HG03097 (cell line): ENCODE results near the gene CBLN1.
"Not testable (repeated sequence)": the region's sequence is repeated elsewhere in the genome, so short reads cannot be mapped to it uniquely, and the experiment has no call there.

Experiments
- ATAC-seq: cut with Tn5 transposase; IDR thresholded peaks from one replicate; pipeline ENCODE4 v1.9.1; 2021; ENCODE audit not compliant: unreplicated experiment, low FRiP score

The CBLN1 gene

GRCh38 chr16:49277766-49278566 lies 3.7 kb downstream of the CBLN1 start:
- ATAC-seq: no peak

GRCh38 chr16:49277386-49277742 lies 4.3 kb downstream of the CBLN1 start:
- ATAC-seq: no peak

GRCh38 chr16:49276646-49277385 lies 4.8 kb downstream of the CBLN1 start:
- no peak for ATAC-seq

- no peak for ATAC-seq
These were observed 5.8 kb downstream of the CBLN1 start for GRCh38 chr16:49275870-49276269.

GRCh38 chr16:49275050-49275730 lies 6.4 kb downstream of the CBLN1 start:
- no peak for ATAC-seq

GRCh38 chr16:49274591-49274990 lies 7.0 kb downstream of the CBLN1 start:
- no peak for ATAC-seq

GRCh38 chr16:49273771-49274170 lies 7.9 kb downstream of the CBLN1 start:
- no peak for ATAC-seq

- no peak for ATAC-seq
These were observed 10.3 kb downstream of the CBLN1 start for GRCh38 chr16:49271363-49271762.

GRCh38 chr16:49269201-49269600 lies 12.4 kb downstream of the CBLN1 start:
- ATAC-seq: no peak

GRCh38 chr16:49268667-49269066 lies 13.0 kb downstream of the CBLN1 start:
- ATAC-seq: no peak

GRCh38 chr16:49262501-49262900 lies 19.1 kb downstream of the CBLN1 start:
- ATAC-seq: no peak

- no peak for ATAC-seq
These were observed 19.7 kb downstream of the CBLN1 start for GRCh38 chr16:49261930-49262329.

- ATAC-seq: no peak
These were observed 20.6 kb downstream of the CBLN1 start for GRCh38 chr16:49260956-49261530.

GRCh38 chr16:49260253-49260652 lies 21.4 kb downstream of the CBLN1 start:
- no peak for ATAC-seq

GRCh38 chr16:49259330-49259729 lies 22.3 kb downstream of the CBLN1 start:
- no peak for ATAC-seq

GRCh38 chr16:49250689-49251088 lies 30.9 kb downstream of the CBLN1 start:
- ATAC-seq: no peak

- no peak for ATAC-seq
These were observed 33.4 kb downstream of the CBLN1 start for GRCh38 chr16:49248227-49248626.

- ATAC-seq: no peak
These were observed 45.4 kb downstream of the CBLN1 start for GRCh38 chr16:49236216-49236615.

- not testable (repeated sequence) for ATAC-seq
These were observed 53.3 kb downstream of the CBLN1 start for GRCh38 chr16:49228335-49228734.
